HepG2 (cell line): ENCODE results near the gene LEPR. TPM values are rescaled to one million over a fixed set of nuclear protein-coding genes. Genes with fewer than 3 reads are reported as not detected.

ENCODE experiments used
- FOXO1 ChIP-seq: sonication (generic); formaldehyde crosslinking; IDR thresholded peaks from 2 replicates; pipeline ENCODE4 v1.4.0; 2020; ENCODE audit warnings: missing genetic modification reagents
- FOXP1 ChIP-seq, 2 experiments: fragments of 450-650 bp in 1 of 2; IDR thresholded peaks; 2 replicates each; pipeline ENCODE4 v1.6.1; 2017 to 2018; ENCODE audit warnings: antibody characterized with exemption in 1 of 2
- REL ChIP-seq: sonication (generic); formaldehyde crosslinking; conservative IDR thresholded peaks from 2 replicates; pipeline ENCODE4 v1.8.0; 2022; ENCODE audit warnings: mild to moderate bottlenecking, missing genetic modification reagents, moderate library complexity
- RFX3 ChIP-seq: IDR thresholded peaks from 2 replicates; pipeline ENCODE4 v1.6.1; 2016; ENCODE audit warnings: missing biosample characterization, missing genetic modification reagents
- THAP11 ChIP-seq: IDR thresholded peaks from 2 replicates; pipeline ENCODE4 v1.6.1; 2016; ENCODE audit warnings: missing biosample characterization, missing genetic modification reagents
- ZBTB7A ChIP-seq: sonication (generic); formaldehyde crosslinking; IDR thresholded peaks from 2 replicates; pipeline ENCODE4 v1.8.0; 2022; ENCODE audit warnings: mild to moderate bottlenecking, missing genetic modification reagents
- ZNF350 ChIP-seq: sonication (generic); formaldehyde crosslinking; IDR thresholded peaks from 2 replicates; pipeline ENCODE4 v1.4.0; 2020; ENCODE audit warnings: mild to moderate bottlenecking, low read depth, missing genetic modification reagents, borderline replicate concordance
- ZNF776 ChIP-seq: sonication (generic); formaldehyde crosslinking; IDR thresholded peaks from 2 replicates; pipeline ENCODE4 v1.4.0; 2020; ENCODE audit warnings: mild to moderate bottlenecking, missing genetic modification reagents
- polyA plus RNA-seq, 8 experiments: library from polyadenylated mRNA; depleted of rRNA in 3 of 8; stranded (reverse) in 7 of 8; unstranded in 1 of 8; fragments of >200 nt; fragmentation: Illumina TruSeq in 4 of 8; extraction: Trizol in 4 of 8; gene quantifications; 2 replicates each; pipeline versions ENCODE4 v1.2.1 to v1.2.3, GENCODE V29; 2011 to 2016; ENCODE audit warnings: low read depth in 4 of 8, missing spikeins in 1 of 8, mixed read lengths in 1 of 8; ENCODE audit not compliant: insufficient read depth in 1 of 8
- total RNA-seq, 5 experiments: library from RNA; depleted of rRNA; stranded (reverse); fragments of >200 nt; fragmentation: Illumina TruSeq; extraction: Trizol; gene quantifications; 2 replicates each; pipeline ENCODE4 v1.2.3, GENCODE V29; 2016; ENCODE audit warnings: low read depth in 1 of 5
- TF ChIP-seq, protein P1 (sequence below): sonication (generic); formaldehyde crosslinking; conservative IDR thresholded peaks from 2 replicates; pipeline ENCODE4 v1.4.0; 2020; ENCODE audit warnings: missing genetic modification reagents
- TF ChIP-seq, protein P2 (sequence below): sonication (generic); formaldehyde crosslinking; IDR thresholded peaks from 2 replicates; pipeline ENCODE4 v1.8.1; 2023; ENCODE audit warnings: mild to moderate bottlenecking, moderate library complexity, missing genetic modification reagents
- TF ChIP-seq, protein P3 (sequence below): IDR thresholded peaks from 2 replicates; pipeline ENCODE4 v1.6.1; 2018; ENCODE audit warnings: missing genetic modification reagents
- TF ChIP-seq, protein P4 (sequence below): sonication (generic); formaldehyde crosslinking; IDR thresholded peaks from 2 replicates; pipeline ENCODE4 v1.4.0; 2020; ENCODE audit warnings: missing genetic modification reagents, borderline replicate concordance
- TF ChIP-seq, protein P5 (sequence below): sonication (generic); formaldehyde crosslinking; conservative IDR thresholded peaks from 2 replicates; pipeline ENCODE4 v1.4.0; 2020; ENCODE audit warnings: missing genetic modification reagents
- TF ChIP-seq, protein P6 (sequence below), 2 experiments: sonication (generic) in 1 of 2; formaldehyde crosslinking in 1 of 2; IDR thresholded peaks; 2 replicates each; pipeline versions ENCODE4 v1.4.0 to v1.6.1; 2016 to 2020; ENCODE audit warnings: borderline replicate concordance in 1 of 2, low read depth in 1 of 2, mild to moderate bottlenecking in 1 of 2, missing genetic modification reagents in 1 of 2

Gene LEPR
- total and polyA plus RNA-seq, 2 of the 13 experiments (the other 11 are each of a cell fraction or from before 2014, with no cell fraction given): 0.60 to 1.7 TPM

DNA sequence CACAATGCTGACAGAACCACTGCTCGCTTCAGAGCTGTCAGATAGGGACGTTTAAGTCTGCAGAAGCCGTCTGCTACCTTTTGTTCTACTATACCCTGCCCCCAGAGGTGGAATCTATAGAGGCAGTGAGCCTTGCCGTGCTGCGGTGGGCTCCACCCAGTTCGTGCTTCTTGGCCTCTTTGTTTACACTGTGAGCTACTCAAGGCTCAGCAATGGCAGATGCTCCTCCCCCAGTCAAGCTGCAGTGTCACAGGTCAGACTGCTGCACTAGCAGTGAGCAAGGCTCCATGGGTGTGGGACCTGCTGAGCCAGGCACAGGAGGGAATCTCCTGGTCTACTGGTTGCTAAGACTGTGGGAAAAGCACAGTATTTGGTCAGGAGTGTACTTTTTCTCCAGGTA lies 47.1 kb downstream of the LEPR start (continued):
- TF ChIP-seq, protein P1, sequence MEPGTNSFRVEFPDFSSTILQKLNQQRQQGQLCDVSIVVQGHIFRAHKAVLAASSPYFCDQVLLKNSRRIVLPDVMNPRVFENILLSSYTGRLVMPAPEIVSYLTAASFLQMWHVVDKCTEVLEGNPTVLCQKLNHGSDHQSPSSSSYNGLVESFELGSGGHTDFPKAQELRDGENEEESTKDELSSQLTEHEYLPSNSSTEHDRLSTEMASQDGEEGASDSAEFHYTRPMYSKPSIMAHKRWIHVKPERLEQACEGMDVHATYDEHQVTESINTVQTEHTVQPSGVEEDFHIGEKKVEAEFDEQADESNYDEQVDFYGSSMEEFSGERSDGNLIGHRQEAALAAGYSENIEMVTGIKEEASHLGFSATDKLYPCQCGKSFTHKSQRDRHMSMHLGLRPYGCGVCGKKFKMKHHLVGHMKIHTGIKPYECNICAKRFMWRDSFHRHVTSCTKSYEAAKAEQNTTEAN (CRISPR knock-in tag): peak; percentile 53; the same call in 1 of the 2 replicates
- TF ChIP-seq RFX3 (CRISPR knock-in tag): no peak
- TF ChIP-seq FOXP1 (IDR thresholded peaks at IDR 0.05): no peak
- TF ChIP-seq FOXP1 (CRISPR knock-in tag; IDR thresholded peaks at IDR 0.05): peak; percentile 76
- peak; percentile 87 for TF ChIP-seq FOXO1
- TF ChIP-seq, protein P2, sequence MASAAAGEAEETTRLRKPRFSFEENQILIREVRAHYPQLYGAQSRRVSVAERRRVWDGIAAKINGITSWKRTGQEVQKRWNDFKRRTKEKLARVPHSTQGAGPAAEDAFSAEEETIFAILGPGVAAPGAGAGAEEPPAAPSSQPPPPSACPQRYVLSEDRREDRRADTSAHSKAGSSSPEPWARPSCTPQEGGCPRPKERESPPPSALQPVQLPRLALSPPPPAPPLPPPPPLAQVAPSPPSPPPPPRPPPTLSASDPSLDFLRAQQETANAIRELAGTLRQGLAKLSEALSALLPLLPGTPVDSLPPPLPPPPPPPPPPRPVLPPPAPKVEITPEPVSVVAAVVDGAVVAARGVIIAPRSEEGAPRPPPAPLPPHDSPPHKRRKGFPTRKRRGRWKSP: peak; percentile 67; the same call in 1 of the 2 replicates
- 0 out of 2 replicates have a peak, but pooled peaks have one; percentile 30 for TF ChIP-seq THAP11
- TF ChIP-seq, protein P3, sequence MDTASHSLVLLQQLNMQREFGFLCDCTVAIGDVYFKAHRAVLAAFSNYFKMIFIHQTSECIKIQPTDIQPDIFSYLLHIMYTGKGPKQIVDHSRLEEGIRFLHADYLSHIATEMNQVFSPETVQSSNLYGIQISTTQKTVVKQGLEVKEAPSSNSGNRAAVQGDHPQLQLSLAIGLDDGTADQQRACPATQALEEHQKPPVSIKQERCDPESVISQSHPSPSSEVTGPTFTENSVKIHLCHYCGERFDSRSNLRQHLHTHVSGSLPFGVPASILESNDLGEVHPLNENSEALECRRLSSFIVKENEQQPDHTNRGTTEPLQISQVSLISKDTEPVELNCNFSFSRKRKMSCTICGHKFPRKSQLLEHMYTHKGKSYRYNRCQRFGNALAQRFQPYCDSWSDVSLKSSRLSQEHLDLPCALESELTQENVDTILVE: 0 out of 2 replicates have a peak, but pooled peaks have one; percentile 42
- TF ChIP-seq, protein P4, sequence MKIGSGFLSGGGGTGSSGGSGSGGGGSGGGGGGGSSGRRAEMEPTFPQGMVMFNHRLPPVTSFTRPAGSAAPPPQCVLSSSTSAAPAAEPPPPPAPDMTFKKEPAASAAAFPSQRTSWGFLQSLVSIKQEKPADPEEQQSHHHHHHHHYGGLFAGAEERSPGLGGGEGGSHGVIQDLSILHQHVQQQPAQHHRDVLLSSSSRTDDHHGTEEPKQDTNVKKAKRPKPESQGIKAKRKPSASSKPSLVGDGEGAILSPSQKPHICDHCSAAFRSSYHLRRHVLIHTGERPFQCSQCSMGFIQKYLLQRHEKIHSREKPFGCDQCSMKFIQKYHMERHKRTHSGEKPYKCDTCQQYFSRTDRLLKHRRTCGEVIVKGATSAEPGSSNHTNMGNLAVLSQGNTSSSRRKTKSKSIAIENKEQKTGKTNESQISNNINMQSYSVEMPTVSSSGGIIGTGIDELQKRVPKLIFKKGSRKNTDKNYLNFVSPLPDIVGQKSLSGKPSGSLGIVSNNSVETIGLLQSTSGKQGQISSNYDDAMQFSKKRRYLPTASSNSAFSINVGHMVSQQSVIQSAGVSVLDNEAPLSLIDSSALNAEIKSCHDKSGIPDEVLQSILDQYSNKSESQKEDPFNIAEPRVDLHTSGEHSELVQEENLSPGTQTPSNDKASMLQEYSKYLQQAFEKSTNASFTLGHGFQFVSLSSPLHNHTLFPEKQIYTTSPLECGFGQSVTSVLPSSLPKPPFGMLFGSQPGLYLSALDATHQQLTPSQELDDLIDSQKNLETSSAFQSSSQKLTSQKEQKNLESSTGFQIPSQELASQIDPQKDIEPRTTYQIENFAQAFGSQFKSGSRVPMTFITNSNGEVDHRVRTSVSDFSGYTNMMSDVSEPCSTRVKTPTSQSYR (CRISPR knock-in tag): peak; percentile 91
- TF ChIP-seq, protein P5, sequence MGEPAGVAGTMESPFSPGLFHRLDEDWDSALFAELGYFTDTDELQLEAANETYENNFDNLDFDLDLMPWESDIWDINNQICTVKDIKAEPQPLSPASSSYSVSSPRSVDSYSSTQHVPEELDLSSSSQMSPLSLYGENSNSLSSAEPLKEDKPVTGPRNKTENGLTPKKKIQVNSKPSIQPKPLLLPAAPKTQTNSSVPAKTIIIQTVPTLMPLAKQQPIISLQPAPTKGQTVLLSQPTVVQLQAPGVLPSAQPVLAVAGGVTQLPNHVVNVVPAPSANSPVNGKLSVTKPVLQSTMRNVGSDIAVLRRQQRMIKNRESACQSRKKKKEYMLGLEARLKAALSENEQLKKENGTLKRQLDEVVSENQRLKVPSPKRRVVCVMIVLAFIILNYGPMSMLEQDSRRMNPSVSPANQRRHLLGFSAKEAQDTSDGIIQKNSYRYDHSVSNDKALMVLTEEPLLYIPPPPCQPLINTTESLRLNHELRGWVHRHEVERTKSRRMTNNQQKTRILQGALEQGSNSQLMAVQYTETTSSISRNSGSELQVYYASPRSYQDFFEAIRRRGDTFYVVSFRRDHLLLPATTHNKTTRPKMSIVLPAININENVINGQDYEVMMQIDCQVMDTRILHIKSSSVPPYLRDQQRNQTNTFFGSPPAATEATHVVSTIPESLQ (CRISPR knock-in tag): no peak
- peak; percentile 85 for TF ChIP-seq ZNF350 (CRISPR knock-in tag)
- no peak for TF ChIP-seq REL
- TF ChIP-seq ZNF776 (CRISPR knock-in tag): no peak
- peak; percentile 45; the same call in 1 of the 2 replicates for TF ChIP-seq ZBTB7A
- TF ChIP-seq, protein P6, sequence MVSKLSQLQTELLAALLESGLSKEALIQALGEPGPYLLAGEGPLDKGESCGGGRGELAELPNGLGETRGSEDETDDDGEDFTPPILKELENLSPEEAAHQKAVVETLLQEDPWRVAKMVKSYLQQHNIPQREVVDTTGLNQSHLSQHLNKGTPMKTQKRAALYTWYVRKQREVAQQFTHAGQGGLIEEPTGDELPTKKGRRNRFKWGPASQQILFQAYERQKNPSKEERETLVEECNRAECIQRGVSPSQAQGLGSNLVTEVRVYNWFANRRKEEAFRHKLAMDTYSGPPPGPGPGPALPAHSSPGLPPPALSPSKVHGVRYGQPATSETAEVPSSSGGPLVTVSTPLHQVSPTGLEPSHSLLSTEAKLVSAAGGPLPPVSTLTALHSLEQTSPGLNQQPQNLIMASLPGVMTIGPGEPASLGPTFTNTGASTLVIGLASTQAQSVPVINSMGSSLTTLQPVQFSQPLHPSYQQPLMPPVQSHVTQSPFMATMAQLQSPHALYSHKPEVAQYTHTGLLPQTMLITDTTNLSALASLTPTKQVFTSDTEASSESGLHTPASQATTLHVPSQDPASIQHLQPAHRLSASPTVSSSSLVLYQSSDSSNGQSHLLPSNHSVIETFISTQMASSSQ (IDR thresholded peaks at IDR 0.05; ENCODE audit: low read depth): no peak
- TF ChIP-seq, protein P6 (CRISPR knock-in tag; IDR thresholded peaks at IDR 0.05; ENCODE audit: borderline replicate concordance): peak; percentile 59; the same call in 1 of the 2 replicates
